Measurements from ENCODE around the gene SLC5A4. TPM values are rescaled to one million over a fixed set of nuclear protein-coding genes. Genes with fewer than 3 reads are reported as not detected.

The SLC5A4 gene
- total RNA-seq, 1 donor from 2014 or later: not detected

GRCh38 chr22:32175115-32175514, 80.0 kb downstream of the SLC5A4 start:
- Mint-ChIP-seq H3K36me3 (ENCODE audit: low read depth) (no peaks in the 10 kb centered on the region), H3K27ac (ENCODE audit: unreplicated experiment) (no peak overlapping the region), H3K4me1 (ENCODE audit: low read depth) (no peaks in the 10 kb centered on the region), H3K4me3 (ENCODE audit: unreplicated experiment) (no peak overlapping the region), H3K27me3 (ENCODE audit: low read depth) (peaks cover 41% of the 10 kb centered on the region), H3K9me3 (ENCODE audit: low read depth) (no peaks in the 10 kb centered on the region)
- DNase-seq (ENCODE audit: low spot score): no peak
- TF ChIP-seq, protein P1, sequence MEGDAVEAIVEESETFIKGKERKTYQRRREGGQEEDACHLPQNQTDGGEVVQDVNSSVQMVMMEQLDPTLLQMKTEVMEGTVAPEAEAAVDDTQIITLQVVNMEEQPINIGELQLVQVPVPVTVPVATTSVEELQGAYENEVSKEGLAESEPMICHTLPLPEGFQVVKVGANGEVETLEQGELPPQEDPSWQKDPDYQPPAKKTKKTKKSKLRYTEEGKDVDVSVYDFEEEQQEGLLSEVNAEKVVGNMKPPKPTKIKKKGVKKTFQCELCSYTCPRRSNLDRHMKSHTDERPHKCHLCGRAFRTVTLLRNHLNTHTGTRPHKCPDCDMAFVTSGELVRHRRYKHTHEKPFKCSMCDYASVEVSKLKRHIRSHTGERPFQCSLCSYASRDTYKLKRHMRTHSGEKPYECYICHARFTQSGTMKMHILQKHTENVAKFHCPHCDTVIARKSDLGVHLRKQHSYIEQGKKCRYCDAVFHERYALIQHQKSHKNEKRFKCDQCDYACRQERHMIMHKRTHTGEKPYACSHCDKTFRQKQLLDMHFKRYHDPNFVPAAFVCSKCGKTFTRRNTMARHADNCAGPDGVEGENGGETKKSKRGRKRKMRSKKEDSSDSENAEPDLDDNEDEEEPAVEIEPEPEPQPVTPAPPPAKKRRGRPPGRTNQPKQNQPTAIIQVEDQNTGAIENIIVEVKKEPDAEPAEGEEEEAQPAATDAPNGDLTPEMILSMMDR (IDR thresholded peaks at IDR 0.05): no peak

Other genes starting within 250 kb of the SLC5A4 start
- gene SLC5A1, start 212.1 kb downstream of the SLC5A4 start, total RNA-seq: 0.23 TPM in 1 of 3 replicates, not detected in the others
- gene C22orf42, start 96.0 kb downstream of the SLC5A4 start, total RNA-seq: not detected in 3 replicates
- 0.22 TPM in 1 of 3 replicates, not detected in the others for gene RFPL2, start 50.3 kb downstream of the SLC5A4 start, total RNA-seq
- not detected in 3 replicates for gene RFPL3, start 102.5 kb upstream of the SLC5A4 start, total RNA-seq
- gene RTCB, start 156.9 kb upstream of the SLC5A4 start, total RNA-seq: 64.7 to 71.1 TPM (median 66.3 TPM) in 3 replicates
- gene BPIFC, start 209.1 kb upstream of the SLC5A4 start, total RNA-seq: not detected in 3 replicates
- 76.0 to 76.6 TPM (median 76.3 TPM) in 3 replicates for gene FBXO7, start 219.5 kb upstream of the SLC5A4 start, total RNA-seq